Measurements from ENCODE around the gene MXI1.

DNA sequence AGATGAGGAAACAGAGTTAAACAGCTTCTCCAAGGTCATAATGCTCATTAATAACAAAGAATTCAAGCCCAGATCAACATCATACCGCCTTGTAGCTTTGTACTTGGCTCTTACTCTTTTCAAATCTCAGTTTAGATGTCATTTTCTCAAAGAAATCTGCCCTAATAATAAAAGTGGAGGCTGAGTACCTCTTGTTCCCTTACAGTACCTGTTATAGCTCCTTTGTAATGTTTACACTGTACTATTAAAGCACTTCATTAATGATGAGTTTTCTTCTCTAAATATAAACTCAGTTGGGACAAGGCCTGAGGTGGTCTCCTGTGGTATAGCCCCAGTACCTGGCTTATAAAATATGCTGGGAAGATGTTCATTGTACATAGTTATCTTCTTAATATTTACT lies 89.6 kb downstream of the MXI1 start:
- TF ChIP-seq EZH2 (IDR thresholded peaks at IDR 0.05; ENCODE audit: low read depth): no peak
- TF ChIP-seq, protein P1, sequence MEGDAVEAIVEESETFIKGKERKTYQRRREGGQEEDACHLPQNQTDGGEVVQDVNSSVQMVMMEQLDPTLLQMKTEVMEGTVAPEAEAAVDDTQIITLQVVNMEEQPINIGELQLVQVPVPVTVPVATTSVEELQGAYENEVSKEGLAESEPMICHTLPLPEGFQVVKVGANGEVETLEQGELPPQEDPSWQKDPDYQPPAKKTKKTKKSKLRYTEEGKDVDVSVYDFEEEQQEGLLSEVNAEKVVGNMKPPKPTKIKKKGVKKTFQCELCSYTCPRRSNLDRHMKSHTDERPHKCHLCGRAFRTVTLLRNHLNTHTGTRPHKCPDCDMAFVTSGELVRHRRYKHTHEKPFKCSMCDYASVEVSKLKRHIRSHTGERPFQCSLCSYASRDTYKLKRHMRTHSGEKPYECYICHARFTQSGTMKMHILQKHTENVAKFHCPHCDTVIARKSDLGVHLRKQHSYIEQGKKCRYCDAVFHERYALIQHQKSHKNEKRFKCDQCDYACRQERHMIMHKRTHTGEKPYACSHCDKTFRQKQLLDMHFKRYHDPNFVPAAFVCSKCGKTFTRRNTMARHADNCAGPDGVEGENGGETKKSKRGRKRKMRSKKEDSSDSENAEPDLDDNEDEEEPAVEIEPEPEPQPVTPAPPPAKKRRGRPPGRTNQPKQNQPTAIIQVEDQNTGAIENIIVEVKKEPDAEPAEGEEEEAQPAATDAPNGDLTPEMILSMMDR (conservative IDR thresholded peaks at IDR 0.05): no peak

Measured in PC-9 (cell line).